Pulmonary artery endothelial cell (primary cell): ENCODE data around the gene CYP3A7. TPM values are rescaled to one million over a fixed set of nuclear protein-coding genes. Genes with fewer than 3 reads are reported as not detected.
"Not testable (repeated sequence)": the region's sequence is repeated elsewhere in the genome, so short reads cannot be mapped to it uniquely, and the experiment has no call there.

Experiments
- DNase-seq: peaks from one replicate; pipeline ENCODE4 v3.0.0-alpha.2; 2011; ENCODE audit warnings: low read depth, low spot score
- total RNA-seq: library from RNA; depleted of rRNA; stranded (reverse); fragments of >200 nt; gene quantifications from 2 replicates; pipeline ENCODE4 v1.2.3, GENCODE V29; 2014

The CYP3A7 gene
- not detected in 2 replicates for total RNA-seq

GRCh38 chr7:99734987-99735386, at the start of gene CYP3A7:
Gene CYP3A7, minus strand, starts transcription at chr7:99735196. Its CDS starts 103 bp downstream, at chr7:99735093.
- DNase-seq: no peak

- DNase-seq: no peak
Observed at GRCh38 chr7:99784007-99784406, 49.0 kb upstream of the CYP3A7 start, which contains the start of gene CYP3A4. Gene CYP3A4, minus strand, starts transcription at chr7:99784184. Its CDS starts 103 bp downstream, at chr7:99784081.

- no peak for DNase-seq
Observed at GRCh38 chr7:99782012-99782953, 47.3 kb upstream of the CYP3A7 start.

- no peak for DNase-seq
Observed at GRCh38 chr7:99780588-99780987, 45.6 kb upstream of the CYP3A7 start.

DNA sequence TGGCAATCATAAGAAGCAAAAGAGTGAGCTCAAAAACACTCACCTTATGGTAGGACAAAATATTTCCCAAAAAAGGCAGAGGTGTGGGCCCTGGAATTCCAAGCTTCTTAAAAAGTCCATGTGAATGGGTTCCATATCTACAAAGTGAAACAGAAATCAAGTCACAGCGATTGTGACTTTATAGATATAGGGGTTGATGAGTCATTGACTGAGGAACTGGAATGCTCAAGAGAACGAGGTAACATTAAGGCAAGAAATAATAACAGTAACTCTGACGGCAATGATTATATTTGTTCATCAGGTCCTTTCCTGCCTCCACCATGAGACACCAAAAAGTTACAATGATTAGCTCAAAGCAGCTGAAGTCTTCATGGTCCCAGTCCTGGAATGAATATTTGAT, 45.0 kb upstream of the CYP3A7 start:
- no peak for DNase-seq

GRCh38 chr7:99778880-99779279, 43.9 kb upstream of the CYP3A7 start:
- no peak for DNase-seq

DNA sequence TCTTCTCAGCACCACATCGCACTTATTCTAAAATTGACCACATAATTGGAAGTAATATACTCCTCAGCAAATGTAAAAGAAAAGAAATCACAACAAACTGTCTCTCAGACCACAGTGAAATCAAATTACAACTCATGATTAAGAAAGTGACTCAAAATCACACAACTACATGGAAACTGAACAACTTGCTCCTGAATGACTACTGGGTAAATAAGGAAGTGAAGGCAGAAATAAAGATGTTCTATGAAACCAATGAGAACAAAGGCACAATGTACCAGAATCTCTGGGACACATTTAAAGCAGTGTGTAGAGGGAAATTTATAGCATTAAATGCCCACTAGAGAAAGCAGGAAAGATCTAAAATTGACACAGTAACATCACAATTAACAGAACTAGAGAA, 38.4 kb upstream of the CYP3A7 start:
- DNase-seq: not testable (repeated sequence)

DNA sequence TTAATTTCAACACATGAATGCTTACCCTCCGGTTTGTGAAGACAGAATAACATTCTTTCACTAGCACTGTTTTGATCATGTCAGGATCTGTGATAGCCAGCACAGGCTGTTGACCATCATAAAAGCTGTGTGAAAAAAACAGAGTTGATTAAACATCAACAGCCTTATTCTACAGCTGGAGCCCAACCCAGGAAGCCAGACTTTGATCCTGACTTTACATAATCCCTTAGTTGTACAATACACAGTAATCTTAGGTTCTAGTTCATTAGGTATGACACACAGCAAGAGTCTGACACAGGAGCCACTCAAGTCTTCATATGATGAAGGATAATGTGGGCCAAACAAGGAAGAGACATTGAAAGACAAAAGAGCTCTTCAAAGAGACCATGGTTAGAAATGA, 37.6 kb upstream of the CYP3A7 start:
- no peak for DNase-seq

DNA sequence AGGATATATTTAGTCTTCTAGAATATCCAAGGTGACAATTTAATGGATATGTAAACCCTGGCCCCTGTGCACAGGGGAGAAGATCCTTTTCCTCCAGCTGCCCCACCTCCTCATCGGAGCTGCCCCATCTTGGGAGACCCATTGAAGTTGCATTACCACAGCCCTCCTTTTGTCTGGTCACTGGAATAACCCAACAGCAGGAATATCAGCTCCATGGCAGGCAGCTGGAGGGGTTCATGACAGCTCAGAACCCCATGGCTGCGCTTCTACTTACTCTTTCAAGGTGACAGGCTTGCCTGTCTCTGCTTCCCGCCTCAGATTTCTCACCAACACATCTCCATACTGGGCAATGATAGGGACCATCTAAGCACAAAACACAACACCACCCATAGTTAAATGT, 34.5 kb upstream of the CYP3A7 start:
- DNase-seq: not testable (repeated sequence)

- DNase-seq: no peak
Observed at GRCh38 chr7:99768471-99768870, 33.5 kb upstream of the CYP3A7 start.

- DNase-seq: no peak
Observed at GRCh38 chr7:99767662-99768061, 32.7 kb upstream of the CYP3A7 start.

- DNase-seq: no peak
Observed at GRCh38 chr7:99766484-99767099, 31.6 kb upstream of the CYP3A7 start.

GRCh38 chr7:99764478-99764877, 29.5 kb upstream of the CYP3A7 start:
- no peak for DNase-seq

DNA sequence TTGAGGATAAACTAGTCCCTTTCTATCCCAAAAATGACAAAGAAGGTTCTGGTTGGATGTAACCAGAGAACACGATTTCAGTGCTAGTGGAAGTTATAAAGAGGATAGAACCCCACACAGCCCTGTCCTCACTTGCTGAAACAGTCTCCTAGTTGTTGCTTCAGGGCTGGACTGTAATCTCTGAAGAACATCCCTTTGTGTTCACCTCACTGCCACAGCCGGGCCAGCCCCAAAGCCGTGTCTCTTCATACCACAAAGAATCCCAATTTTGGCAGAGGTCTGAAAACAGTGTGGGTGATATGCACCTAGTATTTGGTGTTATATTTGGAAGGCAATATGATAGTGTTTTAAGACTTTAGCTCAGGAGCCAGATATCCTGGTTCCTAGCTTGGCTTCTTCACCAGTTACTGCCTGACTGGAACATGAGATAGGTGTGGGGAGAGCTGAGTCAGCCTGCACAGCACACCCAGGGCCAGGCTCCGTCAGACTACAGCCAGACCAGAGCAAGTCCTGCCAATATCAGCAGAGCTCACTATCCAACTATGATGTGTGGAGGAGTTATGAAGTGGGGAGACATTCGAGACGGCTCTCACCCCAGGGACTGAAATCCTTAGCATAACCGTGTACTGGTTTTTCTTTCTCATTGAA, 27.8 kb upstream of the CYP3A7 start:
- DNase-seq: no peak

GRCh38 chr7:99755085-99755484, 20.1 kb upstream of the CYP3A7 start:
- DNase-seq: no peak

- no peak for DNase-seq
Observed at GRCh38 chr7:99752356-99752755, 17.4 kb upstream of the CYP3A7 start.

DNA sequence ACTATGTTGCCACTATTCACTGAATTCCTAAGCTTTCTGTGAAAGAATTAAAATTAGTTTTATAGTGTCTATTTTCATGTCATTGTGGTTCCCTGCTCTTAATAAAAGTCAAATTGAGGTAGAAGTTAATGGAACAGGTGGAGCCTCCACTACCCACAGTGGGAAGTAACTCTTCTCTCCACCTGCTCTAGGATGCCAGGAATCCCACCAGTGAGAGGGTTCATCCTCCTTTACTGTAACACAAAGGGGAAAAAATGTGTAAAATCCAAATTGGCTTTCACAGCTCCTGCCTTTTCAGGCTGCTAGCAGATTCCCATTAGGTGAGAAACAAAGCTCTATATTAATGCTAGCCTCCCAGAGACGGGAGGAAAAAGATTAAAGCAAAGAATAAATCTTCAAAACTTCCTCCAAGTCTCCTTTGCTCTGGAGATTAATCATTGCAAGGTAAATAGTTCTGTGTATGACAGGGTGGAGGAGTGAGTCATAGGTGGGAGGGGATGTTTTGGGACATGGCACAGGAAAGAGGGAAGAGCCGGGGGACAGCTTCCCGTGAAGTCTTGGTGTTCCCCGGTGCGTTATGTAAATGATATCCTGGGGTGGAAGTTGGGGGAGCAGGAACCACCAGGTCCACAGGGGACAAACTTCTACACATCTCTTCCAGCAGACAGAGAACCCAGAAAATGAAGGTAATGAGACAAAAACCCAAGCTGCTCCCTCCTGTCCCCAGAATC, 16.5 kb upstream of the CYP3A7 start:
- DNase-seq: not testable (repeated sequence)

DNA sequence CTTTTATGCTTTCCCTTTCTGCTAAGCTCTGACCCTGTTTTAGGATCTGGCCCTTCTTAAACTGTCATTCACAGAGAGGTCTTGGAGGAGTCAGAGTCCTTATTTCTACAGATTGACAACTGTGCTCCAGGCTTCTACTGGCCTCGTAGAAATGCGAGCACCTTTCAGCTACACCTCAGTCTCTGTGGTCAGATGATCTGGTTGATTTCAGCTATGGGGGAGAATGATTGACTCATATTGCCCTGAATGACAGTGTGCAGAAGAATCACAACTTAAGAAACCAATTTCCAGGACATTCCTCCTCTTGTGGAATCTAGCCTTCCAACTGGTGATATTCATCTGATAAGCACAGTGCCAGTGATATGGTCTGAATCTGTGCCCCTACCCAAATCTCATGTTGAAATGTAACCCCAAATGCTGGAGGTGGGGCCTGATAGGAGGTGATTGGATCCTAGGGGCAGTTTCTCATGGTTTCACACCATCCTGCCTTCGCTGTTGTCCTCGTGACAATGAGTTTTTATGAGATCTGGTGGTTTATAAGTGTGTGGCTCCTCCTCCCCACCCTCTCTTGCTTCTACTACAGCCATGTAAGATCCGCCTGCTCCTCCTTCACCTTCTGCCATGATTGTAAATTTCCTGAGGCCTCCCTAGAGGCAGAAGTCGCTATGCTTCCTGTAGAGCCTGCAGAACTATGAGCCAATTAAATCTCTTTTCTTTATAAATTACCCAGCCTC, 14.0 kb upstream of the CYP3A7 start:
- DNase-seq: no peak

DNA sequence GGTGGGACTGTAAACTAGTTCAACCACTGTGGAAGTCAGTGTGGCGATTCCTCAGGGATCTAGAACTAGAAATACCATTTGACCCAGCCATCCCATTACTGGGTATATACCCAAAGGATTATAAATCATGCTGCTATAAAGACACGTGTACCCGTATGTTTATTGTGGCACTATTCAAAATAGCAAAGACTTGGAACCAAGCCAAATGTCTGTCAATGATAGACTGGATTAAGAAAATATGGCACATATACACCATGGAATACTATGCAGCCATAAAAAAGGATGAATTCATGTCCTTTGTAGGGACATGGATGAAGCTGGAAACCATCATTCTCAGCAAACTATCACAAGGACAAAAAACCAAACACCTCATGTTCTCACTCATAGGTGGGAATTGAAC, 11.9 kb upstream of the CYP3A7 start:
- not testable (repeated sequence) for DNase-seq

- not testable (repeated sequence) for DNase-seq
Observed at GRCh38 chr7:99745395-99745794, 10.4 kb upstream of the CYP3A7 start.
